Hepatocyte (in vitro differentiated cells): ENCODE results near the gene SYPL2. TPM values are rescaled to one million over a fixed set of nuclear protein-coding genes. Genes with fewer than 3 reads are reported as not detected.

Experiments
- DNase-seq: peaks from one replicate; pipeline ENCODE4 v3.0.0-alpha.2; 2016; ENCODE audit warnings: low spot score
- H2AFZ ChIP-seq: fragments of 200-600 bp; sonication (generic); 2 replicates; pipeline ENCODE4 v1.6.0; 2016; ENCODE audit warnings: antibody characterized with exemption, mild to moderate bottlenecking
- H3K27ac ChIP-seq: fragments of 200-600 bp; sonication (generic); 2 replicates; pipeline ENCODE4 v1.5.1; 2016; ENCODE audit warnings: mild to moderate bottlenecking
- H3K27me3 ChIP-seq: fragments of 200-600 bp; sonication (generic); 2 replicates; pipeline ENCODE4 v1.6.1; 2016
- H3K36me3 ChIP-seq: fragments of 200-600 bp; sonication (generic); replicated peaks from 2 replicates; pipeline ENCODE4 v1.5.1; 2016; ENCODE audit warnings: low read depth; ENCODE audit not compliant: insufficient read depth
- H3K4me1 ChIP-seq: fragments of 200-600 bp; sonication (generic); 2 replicates; pipeline ENCODE4 v1.5.1; 2016; ENCODE audit warnings: mild to moderate bottlenecking, moderate library complexity; ENCODE audit not compliant: insufficient read depth
- H3K4me2 ChIP-seq: fragments of 200-600 bp; sonication (generic); 2 replicates; pipeline ENCODE4 v1.6.0; 2016
- H3K4me3 ChIP-seq: fragments of 200-600 bp; sonication (generic); 2 replicates; pipeline ENCODE4 v1.5.1; 2016; ENCODE audit warnings: mild to moderate bottlenecking
- H3K79me2 ChIP-seq: fragments of 200-600 bp; sonication (generic); 2 replicates; pipeline ENCODE4 v1.6.0; 2017; ENCODE audit warnings: mild to moderate bottlenecking
- H3K9me2 ChIP-seq: fragments of 200-600 bp; sonication (generic); replicated peaks from 2 replicates; pipeline ENCODE4 v1.6.0; 2017; ENCODE audit warnings: mild to moderate bottlenecking; ENCODE audit not compliant: insufficient read depth
- H3K9me3 ChIP-seq: fragments of 200-600 bp; sonication (generic); 2 replicates; pipeline ENCODE4 v1.5.1; 2016; ENCODE audit warnings: low read depth, mild to moderate bottlenecking
- H4K20me1 ChIP-seq: fragments of 200-600 bp; sonication (generic); 2 replicates; pipeline ENCODE4 v1.6.0; 2016; ENCODE audit warnings: mild to moderate bottlenecking; ENCODE audit not compliant: insufficient read depth, poor library complexity, severe bottlenecking
- EZH2 ChIP-seq: fragments of 200-600 bp; sonication (generic); IDR thresholded peaks from 2 replicates; pipeline ENCODE4 v1.6.1; 2016; ENCODE audit warnings: antibody characterized with exemption, mild to moderate bottlenecking, borderline replicate concordance
- EZH2phosphoT487 ChIP-seq: fragments of 200-600 bp; sonication (generic); IDR thresholded peaks from one replicate; pipeline ENCODE4 v1.6.1; 2018; ENCODE audit warnings: antibody characterized with exemption, mild to moderate bottlenecking, low read depth, moderate library complexity; ENCODE audit not compliant: unreplicated experiment, severe bottlenecking
- WGBS: methylation state at CpG from one replicate; pipeline ENCODE4 v1.1.6; 2016; ENCODE audit warnings: low lambda C conversion rate; ENCODE audit errors: missing lambda C conversion rate; 5-methylcytosine and 5-hydroxymethylcytosine counted together
- polyA plus RNA-seq: library from polyadenylated mRNA; unstranded; fragments of >200 nt; fragmentation: Nextera tagmentation; extraction: Ambion mirVana; gene quantifications from 2 replicates; pipeline ENCODE4 v1.2.1, GENCODE V29; 2016
- total RNA-seq: library from RNA; depleted of rRNA; stranded (reverse); fragments of >200 nt; gene quantifications from 2 replicates; pipeline ENCODE4 v1.2.3, GENCODE V29; 2014
- TF ChIP-seq, protein P1 (sequence below): fragments of 200-600 bp; sonication (generic); IDR thresholded peaks from 2 replicates; pipeline ENCODE4 v1.5.1; 2016; ENCODE audit warnings: antibody characterized with exemption, mild to moderate bottlenecking; ENCODE audit not compliant: poor library complexity

Gene SYPL2
- total and polyA plus RNA-seq, 2 experiments from 2014 or later: 2.0 to 3.0 TPM

DNA sequence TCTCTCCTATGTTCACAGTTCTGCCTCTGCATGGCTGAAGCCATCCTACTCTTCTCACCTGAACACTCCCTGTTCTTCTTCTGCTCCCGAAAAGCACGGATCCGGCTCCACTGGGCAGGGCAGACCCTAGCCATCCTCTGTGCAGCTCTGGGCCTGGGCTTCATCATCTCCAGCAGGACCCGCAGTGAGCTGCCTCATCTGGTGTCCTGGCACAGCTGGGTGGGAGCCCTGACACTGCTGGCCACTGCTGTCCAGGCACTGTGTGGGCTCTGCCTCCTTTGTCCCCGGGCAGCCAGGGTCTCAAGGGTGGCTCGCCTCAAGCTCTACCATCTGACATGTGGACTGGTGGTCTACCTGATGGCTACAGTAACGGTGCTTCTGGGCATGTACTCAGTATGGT, 29.4 kb downstream of the SYPL2 start:
- Histone ChIP-seq H3K4me2 (no peak overlapping the region), H3K36me3 (no peaks in the 10 kb centered on the region), H3K27ac (no peak overlapping the region), H3K9me3 (no peaks in the 10 kb centered on the region), H3K27me3 (no peaks in the 10 kb centered on the region), H3K4me3 (no peak overlapping the region), H3K9me2 (no peaks in the 10 kb centered on the region), H2AFZ (no peak overlapping the region), H4K20me1 (no peaks in the 10 kb centered on the region), H3K4me1 (peaks cover 7% of the 10 kb centered on the region), H3K79me2 (peaks cover 17% of the 10 kb centered on the region)
- TF ChIP-seq, protein P1, sequence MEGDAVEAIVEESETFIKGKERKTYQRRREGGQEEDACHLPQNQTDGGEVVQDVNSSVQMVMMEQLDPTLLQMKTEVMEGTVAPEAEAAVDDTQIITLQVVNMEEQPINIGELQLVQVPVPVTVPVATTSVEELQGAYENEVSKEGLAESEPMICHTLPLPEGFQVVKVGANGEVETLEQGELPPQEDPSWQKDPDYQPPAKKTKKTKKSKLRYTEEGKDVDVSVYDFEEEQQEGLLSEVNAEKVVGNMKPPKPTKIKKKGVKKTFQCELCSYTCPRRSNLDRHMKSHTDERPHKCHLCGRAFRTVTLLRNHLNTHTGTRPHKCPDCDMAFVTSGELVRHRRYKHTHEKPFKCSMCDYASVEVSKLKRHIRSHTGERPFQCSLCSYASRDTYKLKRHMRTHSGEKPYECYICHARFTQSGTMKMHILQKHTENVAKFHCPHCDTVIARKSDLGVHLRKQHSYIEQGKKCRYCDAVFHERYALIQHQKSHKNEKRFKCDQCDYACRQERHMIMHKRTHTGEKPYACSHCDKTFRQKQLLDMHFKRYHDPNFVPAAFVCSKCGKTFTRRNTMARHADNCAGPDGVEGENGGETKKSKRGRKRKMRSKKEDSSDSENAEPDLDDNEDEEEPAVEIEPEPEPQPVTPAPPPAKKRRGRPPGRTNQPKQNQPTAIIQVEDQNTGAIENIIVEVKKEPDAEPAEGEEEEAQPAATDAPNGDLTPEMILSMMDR: no peak
- TF ChIP-seq EZH2phosphoT487: no peak
- TF ChIP-seq EZH2: no peak
- DNase-seq: no peak
- WGBS: 95% methylated on average over 7 of the region's 7 CpGs

DNA sequence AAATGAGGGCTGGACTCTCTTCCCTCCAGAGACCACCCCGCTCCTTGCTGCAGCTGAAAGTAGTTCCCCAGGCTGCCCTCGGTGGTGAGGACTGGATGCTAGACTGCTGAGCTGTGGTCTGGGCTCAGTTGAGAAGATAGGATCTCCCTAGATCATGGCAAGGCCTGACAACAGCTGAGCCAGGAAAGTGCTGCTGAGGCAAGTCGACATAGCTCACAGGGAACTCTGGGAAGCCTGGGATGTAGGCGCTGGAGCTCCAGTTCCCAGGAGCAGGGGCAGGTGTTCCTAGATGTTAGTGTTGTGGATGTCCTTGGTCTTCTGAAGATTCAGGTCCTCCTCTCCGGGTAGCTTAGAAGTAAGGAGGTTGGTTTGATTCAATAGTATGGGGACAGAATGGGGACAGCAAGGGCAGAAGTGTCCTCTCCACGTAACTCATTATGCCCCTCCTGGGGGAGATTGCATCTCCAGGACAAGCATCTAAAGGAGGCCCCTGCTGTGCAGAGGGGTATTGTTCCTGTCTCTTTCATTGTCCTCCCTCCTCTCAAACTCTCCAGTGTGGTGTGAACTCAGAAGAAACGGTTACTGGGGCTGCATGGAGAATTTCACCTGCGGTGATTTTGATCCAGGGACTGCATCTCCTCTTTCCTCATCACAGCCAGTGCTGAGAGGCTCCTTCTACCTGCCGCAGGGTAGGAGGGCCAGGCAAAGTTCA, 31.3 kb downstream of the SYPL2 start:
- DNase-seq: no peak
- Histone ChIP-seq H3K4me2 (no peak overlapping the region), H4K20me1 (no peaks in the 10 kb centered on the region), H3K27ac (no peak overlapping the region), H3K4me3 (no peak overlapping the region), H3K4me1 (peaks cover 7% of the 10 kb centered on the region), H3K9me3 (no peaks in the 10 kb centered on the region), H3K27me3 (no peaks in the 10 kb centered on the region), H3K9me2 (no peaks in the 10 kb centered on the region), H3K36me3 (no peaks in the 10 kb centered on the region), H2AFZ (no peak overlapping the region), H3K79me2 (peaks cover 17% of the 10 kb centered on the region)
- TF ChIP-seq, protein P1: no peak
- TF ChIP-seq EZH2 (no peak), EZH2phosphoT487 (no peak)
- 72% methylated on average over 9 of the region's 9 CpGs for WGBS

DNA sequence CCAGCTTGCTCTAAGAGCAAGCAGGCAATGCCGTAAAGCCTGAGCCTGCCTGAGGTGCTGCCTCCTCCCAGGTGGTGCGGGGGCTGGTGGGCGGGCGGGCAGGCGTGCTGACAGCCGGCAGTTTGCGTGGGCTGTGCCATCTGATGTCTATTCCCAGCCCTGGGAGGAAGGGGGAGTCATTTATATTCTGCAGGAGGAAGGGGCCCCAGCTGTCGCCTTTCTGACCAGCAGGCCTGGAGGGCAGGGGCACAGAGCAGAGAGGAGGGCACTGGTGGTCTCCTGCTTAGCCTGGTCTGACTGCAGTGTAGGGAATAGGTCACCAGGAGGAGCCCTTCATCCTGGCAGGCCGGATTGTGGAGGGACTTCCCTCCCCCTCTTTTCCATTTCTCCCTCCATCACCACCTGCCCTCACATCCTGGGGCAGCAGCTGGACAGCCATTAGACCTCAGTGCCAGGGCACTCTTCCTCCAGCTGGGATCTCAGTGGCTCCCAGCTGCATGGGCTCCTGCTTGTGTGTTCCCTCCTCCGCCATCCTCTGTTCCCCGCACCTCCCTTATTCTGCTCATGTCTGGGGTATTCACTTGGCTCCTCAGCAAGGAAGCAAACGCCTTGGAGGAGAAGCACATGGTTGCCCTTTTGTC, 31.9 kb downstream of the SYPL2 start:
- H3K36me3 ChIP-seq: no peaks in the 10 kb centered on the region
- H3K4me1 ChIP-seq: peaks cover 7% of the 10 kb centered on the region
- DNase-seq: peak; percentile 45
- H3K27ac ChIP-seq: no peak overlapping the region
- H3K4me2 ChIP-seq: no peak overlapping the region
- TF ChIP-seq EZH2phosphoT487 (no peak), EZH2 (no peak)
- TF ChIP-seq, protein P1: peak; percentile 42
- no peak overlapping the region for H2AFZ ChIP-seq
- H3K4me3 ChIP-seq: no peak overlapping the region
- WGBS: 80% methylated on average over 7 of the region's 12 CpGs
- no peaks in the 10 kb centered on the region for H4K20me1 ChIP-seq
- H3K27me3 ChIP-seq: no peaks in the 10 kb centered on the region
- H3K9me2 ChIP-seq: no peaks in the 10 kb centered on the region
- peaks cover 17% of the 10 kb centered on the region for H3K79me2 ChIP-seq
- H3K9me3 ChIP-seq: no peaks in the 10 kb centered on the region
